WTC11 (cell line): ENCODE data around the gene SEMA3D. TPM values are rescaled to one million over a fixed set of nuclear protein-coding genes. Genes with fewer than 3 reads are reported as not detected.

Experiments
- ATAC-seq: fragments of 200-7000 bp; cut with Tn5 transposase; 2 replicates; pipeline ENCODE4 v1.10.0; 2021; ENCODE audit warnings: mild to moderate bottlenecking, moderate library complexity
- CTCF ChIA-PET: fragments of 300-600 bp; sonication (Branson Sonifier 250); formaldehyde crosslinking; loops from one replicate; lab custom pipeline; 2021; ENCODE audit warnings: antibody characterized with exemption; lab: Charles Lee
- POLR2A ChIA-PET: fragments of 350-600 bp; sonication (Branson Sonifier 250); formaldehyde crosslinking; loops from one replicate; lab custom pipeline; 2021; ENCODE audit warnings: antibody characterized with exemption; lab: Charles Lee
- DNase-seq: peaks from one replicate; pipeline ENCODE4 v3.0.0; 2021; ENCODE audit warnings: low spot score
- H3K27ac Mint-ChIP-seq: 2 replicates; pipeline ENCODE4 v1.8.0; 2021; ENCODE audit warnings: mixed read lengths
- H3K27me3 Mint-ChIP-seq: 2 replicates; pipeline ENCODE4 v1.8.0; 2021; ENCODE audit warnings: low read depth, mild to moderate bottlenecking, moderate library complexity, mixed read lengths
- H3K36me3 Mint-ChIP-seq: 2 replicates; pipeline ENCODE4 v1.8.0; 2021; ENCODE audit warnings: mixed read lengths
- H3K4me1 Mint-ChIP-seq: 2 replicates; pipeline ENCODE4 v1.8.0; 2022; ENCODE audit warnings: mixed read lengths
- H3K4me3 Mint-ChIP-seq: 2 replicates; pipeline ENCODE4 v1.8.0; 2021; ENCODE audit warnings: mild to moderate bottlenecking, moderate library complexity, mixed read lengths
- H3K9me3 Mint-ChIP-seq: 2 replicates; pipeline ENCODE4 v1.8.0; 2021; ENCODE audit warnings: mixed read lengths
- CDX4 ChIP-seq: fragments of 250-450 bp; sonication (Bioruptor Pico); IDR thresholded peaks from 2 replicates; pipeline ENCODE4 v1.9.0; 2021; ENCODE audit warnings: moderate library complexity, mild to moderate bottlenecking, inconsistent platforms, borderline replicate concordance
- CREM ChIP-seq: sonication (generic); formaldehyde crosslinking; IDR thresholded peaks from 2 replicates; pipeline ENCODE4 v1.8.1; 2022; ENCODE audit warnings: mild to moderate bottlenecking, missing genetic modification reagents, moderate library complexity
- ELF4 ChIP-seq: sonication (generic); formaldehyde crosslinking; IDR thresholded peaks from 2 replicates; pipeline ENCODE4 v1.8.1; 2022; ENCODE audit warnings: low read depth, mild to moderate bottlenecking, moderate library complexity, missing genetic modification reagents
- FOXP4 ChIP-seq: sonication (generic); formaldehyde crosslinking; IDR thresholded peaks from 2 replicates; pipeline ENCODE4 v1.8.0; 2022; ENCODE audit warnings: mild to moderate bottlenecking, missing genetic modification reagents
- HMGA2 ChIP-seq: fragments of 250-450 bp; sonication (Bioruptor Pico); IDR thresholded peaks from 2 replicates; pipeline ENCODE4 v1.4.0; 2021; ENCODE audit warnings: mild to moderate bottlenecking, moderate library complexity
- IRF1 ChIP-seq: sonication (generic); formaldehyde crosslinking; IDR thresholded peaks from 2 replicates; pipeline ENCODE4 v1.8.0; 2023; ENCODE audit warnings: missing genetic modification reagents
- MXD4 ChIP-seq: fragments of 250-450 bp; sonication (Bioruptor Pico); IDR thresholded peaks from 2 replicates; pipeline ENCODE4 v1.8.0; 2021; ENCODE audit warnings: mild to moderate bottlenecking, moderate library complexity, borderline replicate concordance
- NFATC4 ChIP-seq: fragments of 250-450 bp; sonication (Bioruptor Pico); IDR thresholded peaks from 2 replicates; pipeline ENCODE4 v1.9.0; 2021; ENCODE audit warnings: mild to moderate bottlenecking
- NFE2L1 ChIP-seq: sonication (generic); formaldehyde crosslinking; IDR thresholded peaks from 2 replicates; pipeline ENCODE4 v1.8.1; 2023; ENCODE audit warnings: missing genetic modification reagents
- NR1H2 ChIP-seq: sonication (generic); formaldehyde crosslinking; IDR thresholded peaks from 2 replicates; pipeline ENCODE4 v1.9.0; 2021; ENCODE audit warnings: mild to moderate bottlenecking, moderate library complexity, missing genetic modification reagents
- SP1 ChIP-seq: sonication (generic); formaldehyde crosslinking; conservative IDR thresholded peaks from 2 replicates; pipeline ENCODE4 v1.8.1; 2022; ENCODE audit warnings: missing genetic modification reagents
- TEAD1 ChIP-seq: sonication (generic); formaldehyde crosslinking; IDR thresholded peaks from 2 replicates; pipeline ENCODE4 v1.8.0; 2022; ENCODE audit warnings: mild to moderate bottlenecking, missing genetic modification reagents
- total RNA-seq: library from RNA; stranded (reverse); gene quantifications from 3 replicates; pipeline ENCODE4 v1.2.3, GENCODE V29; 2021
- TF ChIP-seq, protein P1 (sequence below): sonication (generic); formaldehyde crosslinking; IDR thresholded peaks from 2 replicates; pipeline ENCODE4 v1.8.1; 2023; ENCODE audit warnings: mild to moderate bottlenecking, missing genetic modification reagents, moderate library complexity
- TF ChIP-seq, protein P2 (sequence below): sonication (generic); formaldehyde crosslinking; conservative IDR thresholded peaks from 2 replicates; pipeline ENCODE4 v1.8.1; 2023; ENCODE audit warnings: mild to moderate bottlenecking, low read depth, missing genetic modification reagents, moderate library complexity
- TF ChIP-seq, protein P3 (sequence below): sonication (generic); formaldehyde crosslinking; IDR thresholded peaks from 2 replicates; pipeline ENCODE4 v1.8.1; 2023; ENCODE audit warnings: mild to moderate bottlenecking, missing genetic modification reagents, borderline replicate concordance

The SEMA3D gene
- total RNA-seq, 1 experiment from 2014 or later: 3.8 TPM

DNA sequence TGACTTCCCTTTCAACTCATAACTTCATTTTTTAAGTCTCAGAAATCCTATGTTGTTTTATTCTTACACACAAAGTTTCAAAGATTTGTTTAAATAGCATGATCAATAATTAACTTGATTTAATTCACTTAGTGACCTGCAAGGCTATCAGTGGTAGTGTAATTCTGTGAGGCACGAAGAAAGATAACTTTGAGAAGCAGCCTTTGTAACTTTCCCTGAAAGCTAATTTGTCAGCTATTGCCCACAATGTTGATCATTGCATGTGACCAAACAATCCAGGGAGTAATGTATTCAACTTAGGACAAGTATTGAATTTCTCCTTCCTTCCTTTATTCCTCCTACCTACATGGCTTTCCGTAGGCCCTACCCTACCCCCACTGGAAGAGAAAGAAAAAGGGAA is 111.0 kb downstream of the SEMA3D start:
- Mint-ChIP-seq H3K9me3 (no peaks in the 10 kb centered on the region), H3K4me3 (no peak overlapping the region), H3K4me1 (peaks cover 9% of the 10 kb centered on the region), H3K27me3 (no peaks in the 10 kb centered on the region), H3K27ac (no peak overlapping the region), H3K36me3 (no peaks in the 10 kb centered on the region)
- ATAC-seq (no peak), DNase-seq (no peak)
- ChIA-PET POLR2A (no interaction called here), CTCF (interaction anchor here (1.2 kb wide), 1 partner anchor 1128 kb away, joined by 4 read pairs; no protein-coding TSS in a partner anchor)
- TF ChIP-seq CREM (CRISPR knock-in tag) (no peak), NFATC4 (no peak), SP1 (CRISPR knock-in tag) (no peak), FOXP4 (CRISPR knock-in tag) (no peak), MXD4 (CRISPR knock-in tag) (no peak), ELF4 (no peak), IRF1 (CRISPR knock-in tag) (no peak), CDX4 (no peak)
- TF ChIP-seq, protein P1, sequence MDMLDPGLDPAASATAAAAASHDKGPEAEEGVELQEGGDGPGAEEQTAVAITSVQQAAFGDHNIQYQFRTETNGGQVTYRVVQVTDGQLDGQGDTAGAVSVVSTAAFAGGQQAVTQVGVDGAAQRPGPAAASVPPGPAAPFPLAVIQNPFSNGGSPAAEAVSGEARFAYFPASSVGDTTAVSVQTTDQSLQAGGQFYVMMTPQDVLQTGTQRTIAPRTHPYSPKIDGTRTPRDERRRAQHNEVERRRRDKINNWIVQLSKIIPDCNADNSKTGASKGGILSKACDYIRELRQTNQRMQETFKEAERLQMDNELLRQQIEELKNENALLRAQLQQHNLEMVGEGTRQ (CRISPR knock-in tag): no peak
- TF ChIP-seq, protein P2, sequence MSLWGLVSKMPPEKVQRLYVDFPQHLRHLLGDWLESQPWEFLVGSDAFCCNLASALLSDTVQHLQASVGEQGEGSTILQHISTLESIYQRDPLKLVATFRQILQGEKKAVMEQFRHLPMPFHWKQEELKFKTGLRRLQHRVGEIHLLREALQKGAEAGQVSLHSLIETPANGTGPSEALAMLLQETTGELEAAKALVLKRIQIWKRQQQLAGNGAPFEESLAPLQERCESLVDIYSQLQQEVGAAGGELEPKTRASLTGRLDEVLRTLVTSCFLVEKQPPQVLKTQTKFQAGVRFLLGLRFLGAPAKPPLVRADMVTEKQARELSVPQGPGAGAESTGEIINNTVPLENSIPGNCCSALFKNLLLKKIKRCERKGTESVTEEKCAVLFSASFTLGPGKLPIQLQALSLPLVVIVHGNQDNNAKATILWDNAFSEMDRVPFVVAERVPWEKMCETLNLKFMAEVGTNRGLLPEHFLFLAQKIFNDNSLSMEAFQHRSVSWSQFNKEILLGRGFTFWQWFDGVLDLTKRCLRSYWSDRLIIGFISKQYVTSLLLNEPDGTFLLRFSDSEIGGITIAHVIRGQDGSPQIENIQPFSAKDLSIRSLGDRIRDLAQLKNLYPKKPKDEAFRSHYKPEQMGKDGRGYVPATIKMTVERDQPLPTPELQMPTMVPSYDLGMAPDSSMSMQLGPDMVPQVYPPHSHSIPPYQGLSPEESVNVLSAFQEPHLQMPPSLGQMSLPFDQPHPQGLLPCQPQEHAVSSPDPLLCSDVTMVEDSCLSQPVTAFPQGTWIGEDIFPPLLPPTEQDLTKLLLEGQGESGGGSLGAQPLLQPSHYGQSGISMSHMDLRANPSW (CRISPR knock-in tag): no peak

GRCh38 chr7:85074992-85075391 is 111.9 kb downstream of the SEMA3D start:
- CTCF ChIA-PET: no interaction called here
- no peak overlapping the region for H3K4me3 Mint-ChIP-seq
- TF ChIP-seq HMGA2 (CRISPR knock-in tag) (no peak), TEAD1 (CRISPR knock-in tag) (no peak), NFE2L1 (CRISPR knock-in tag) (no peak), NR1H2 (no peak)
- TF ChIP-seq, protein P3, sequence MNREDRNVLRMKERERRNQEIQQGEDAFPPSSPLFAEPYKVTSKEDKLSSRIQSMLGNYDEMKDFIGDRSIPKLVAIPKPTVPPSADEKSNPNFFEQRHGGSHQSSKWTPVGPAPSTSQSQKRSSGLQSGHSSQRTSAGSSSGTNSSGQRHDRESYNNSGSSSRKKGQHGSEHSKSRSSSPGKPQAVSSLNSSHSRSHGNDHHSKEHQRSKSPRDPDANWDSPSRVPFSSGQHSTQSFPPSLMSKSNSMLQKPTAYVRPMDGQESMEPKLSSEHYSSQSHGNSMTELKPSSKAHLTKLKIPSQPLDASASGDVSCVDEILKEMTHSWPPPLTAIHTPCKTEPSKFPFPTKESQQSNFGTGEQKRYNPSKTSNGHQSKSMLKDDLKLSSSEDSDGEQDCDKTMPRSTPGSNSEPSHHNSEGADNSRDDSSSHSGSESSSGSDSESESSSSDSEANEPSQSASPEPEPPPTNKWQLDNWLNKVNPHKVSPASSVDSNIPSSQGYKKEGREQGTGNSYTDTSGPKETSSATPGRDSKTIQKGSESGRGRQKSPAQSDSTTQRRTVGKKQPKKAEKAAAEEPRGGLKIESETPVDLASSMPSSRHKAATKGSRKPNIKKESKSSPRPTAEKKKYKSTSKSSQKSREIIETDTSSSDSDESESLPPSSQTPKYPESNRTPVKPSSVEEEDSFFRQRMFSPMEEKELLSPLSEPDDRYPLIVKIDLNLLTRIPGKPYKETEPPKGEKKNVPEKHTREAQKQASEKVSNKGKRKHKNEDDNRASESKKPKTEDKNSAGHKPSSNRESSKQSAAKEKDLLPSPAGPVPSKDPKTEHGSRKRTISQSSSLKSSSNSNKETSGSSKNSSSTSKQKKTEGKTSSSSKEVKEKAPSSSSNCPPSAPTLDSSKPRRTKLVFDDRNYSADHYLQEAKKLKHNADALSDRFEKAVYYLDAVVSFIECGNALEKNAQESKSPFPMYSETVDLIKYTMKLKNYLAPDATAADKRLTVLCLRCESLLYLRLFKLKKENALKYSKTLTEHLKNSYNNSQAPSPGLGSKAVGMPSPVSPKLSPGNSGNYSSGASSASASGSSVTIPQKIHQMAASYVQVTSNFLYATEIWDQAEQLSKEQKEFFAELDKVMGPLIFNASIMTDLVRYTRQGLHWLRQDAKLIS (CRISPR knock-in tag): no peak
- TF ChIP-seq, all 79 proteins: peak for 0

More at GRCh38 chr7:85074992-85075391, 111.9 kb downstream of the SEMA3D start:
- no peak for DNase-seq
- H3K27me3 Mint-ChIP-seq: no peaks in the 10 kb centered on the region
- no peak overlapping the region for H3K27ac Mint-ChIP-seq
- peaks cover 16% of the 10 kb centered on the region for H3K4me1 Mint-ChIP-seq
- no peaks in the 10 kb centered on the region for H3K9me3 Mint-ChIP-seq
- POLR2A ChIA-PET: no interaction called here
- H3K36me3 Mint-ChIP-seq: no peaks in the 10 kb centered on the region
- no peak for ATAC-seq
